ENCODE data around the gene ELOVL5.

The ELOVL5 gene

GRCh38 chr6:53268858-53269608, 79.7 kb downstream of the ELOVL5 start:
- DNase-seq (ENCODE audit: low spot score) = no peak

- DNase-seq (ENCODE audit: low spot score) = no peak
Observed at GRCh38 chr6:53266553-53267090, 82.1 kb downstream of the ELOVL5 start.

GRCh38 chr6:53264915-53265607, 83.7 kb downstream of the ELOVL5 start:
- DNase-seq (ENCODE audit: low spot score) = no peak

DNA sequence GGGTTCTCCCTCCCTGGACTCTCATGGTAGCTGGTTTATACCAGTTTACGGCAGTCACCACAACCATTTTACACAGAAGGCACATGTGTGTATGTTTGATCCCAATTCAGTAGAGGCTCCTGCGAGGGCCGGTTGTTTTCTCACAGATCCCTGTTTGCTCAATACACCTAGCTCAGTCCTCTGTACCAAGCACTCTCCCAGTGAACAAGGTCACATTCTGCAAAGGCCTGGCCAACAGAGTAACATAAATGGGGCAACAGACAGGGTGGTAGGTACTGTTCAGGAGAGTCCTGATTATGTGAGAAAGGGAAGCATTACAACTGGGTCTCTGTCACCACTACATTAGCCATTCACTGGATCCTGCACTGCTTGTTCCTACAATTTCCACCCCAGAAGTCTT, 84.4 kb downstream of the ELOVL5 start:
- DNase-seq (ENCODE audit: low spot score) = no peak

GRCh38 chr6:53263917-53264316, 84.8 kb downstream of the ELOVL5 start:
- DNase-seq (ENCODE audit: low spot score) = no peak

DNA sequence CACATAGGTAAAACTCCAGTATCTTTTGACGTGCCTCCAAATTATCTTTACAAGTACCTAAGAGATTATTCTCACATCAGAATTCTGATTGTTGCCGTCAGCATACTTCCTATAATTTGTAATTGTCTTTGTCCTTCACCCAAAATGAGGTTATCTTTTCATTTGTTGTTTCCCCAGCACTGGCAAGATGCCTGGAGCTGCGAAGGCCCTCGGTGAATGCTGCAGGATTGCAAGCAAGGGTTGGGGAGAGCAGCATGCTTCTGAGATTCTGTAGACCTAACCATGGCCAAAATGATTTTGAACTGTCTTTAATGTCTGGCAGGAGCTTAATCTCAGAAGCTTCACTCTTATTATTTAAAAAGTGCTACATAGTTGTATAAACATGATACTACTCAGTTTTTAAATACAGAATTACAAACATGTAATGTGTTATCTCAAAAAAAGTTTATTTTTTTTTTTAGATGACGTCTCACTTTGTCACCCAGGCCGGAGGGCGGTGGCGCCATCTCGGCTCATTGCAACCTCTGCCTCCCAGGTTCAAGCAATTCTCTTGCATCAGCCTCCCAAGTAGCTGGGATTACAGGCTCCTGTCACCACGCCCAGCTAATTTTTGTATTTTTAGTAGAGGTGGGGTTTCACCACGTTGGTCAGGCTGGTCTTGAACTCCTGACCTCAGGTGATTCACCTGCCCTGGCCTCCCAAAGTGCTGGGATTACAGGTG, 88.7 kb downstream of the ELOVL5 start:
- no peak for DNase-seq (ENCODE audit: low spot score)

GRCh38 chr6:53258774-53259155, 90.0 kb downstream of the ELOVL5 start:
- no peak for DNase-seq (ENCODE audit: low spot score)

GRCh38 chr6:53258076-53258773, 90.5 kb downstream of the ELOVL5 start:
- no peak for DNase-seq (ENCODE audit: low spot score)

- DNase-seq (ENCODE audit: low spot score) = no peak
Observed at GRCh38 chr6:53257533-53257932, 91.2 kb downstream of the ELOVL5 start.

DNA sequence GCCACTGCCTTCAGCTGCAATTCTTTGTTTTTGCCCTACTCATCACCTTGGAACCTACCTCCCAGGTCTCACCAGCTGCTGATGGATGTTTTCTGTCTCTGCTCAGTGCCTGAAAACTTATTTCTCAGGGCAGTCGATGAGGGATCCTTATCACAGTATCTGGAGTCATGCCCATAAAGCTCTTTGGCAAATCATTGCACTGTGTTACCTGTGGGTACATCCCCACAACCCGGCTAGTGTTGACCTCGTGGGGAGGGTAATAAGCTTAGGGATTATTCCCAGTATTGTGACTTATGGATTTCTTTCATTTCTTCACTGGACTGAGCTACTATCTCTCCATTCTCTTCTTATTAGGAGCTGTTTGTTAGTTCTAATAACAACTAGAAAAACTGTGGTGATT, 91.7 kb downstream of the ELOVL5 start:
- no peak for DNase-seq (ENCODE audit: low spot score)

DNA sequence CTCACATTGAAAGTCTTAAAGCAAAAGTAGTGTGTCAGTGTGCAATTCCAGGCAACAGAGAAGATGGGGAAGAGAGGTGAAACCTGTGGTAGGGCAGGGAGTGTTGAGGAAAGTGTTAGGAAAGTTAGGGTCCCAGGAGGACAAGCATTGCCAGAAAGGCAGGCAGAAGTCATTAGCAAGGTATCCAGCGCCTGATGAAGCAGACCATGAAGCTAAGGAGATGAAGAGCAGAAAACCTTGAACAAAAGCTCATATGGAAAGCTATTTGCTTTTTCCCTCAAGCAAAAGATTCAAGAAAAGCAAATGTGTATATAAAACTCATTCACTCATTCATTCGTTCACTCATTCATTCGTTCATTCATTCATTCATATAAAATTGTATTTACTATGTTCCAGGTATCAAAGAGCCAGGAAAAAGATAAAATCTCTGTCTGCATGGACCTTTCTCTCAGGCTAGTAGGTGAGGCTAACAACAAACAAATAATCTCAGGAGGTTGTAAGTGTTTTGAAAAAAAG, 96.5 kb downstream of the ELOVL5 start:
- no peak for DNase-seq (ENCODE audit: low spot score)

- no peak for DNase-seq (ENCODE audit: low spot score)
Observed at GRCh38 chr6:53251033-53251672, 97.6 kb downstream of the ELOVL5 start.

GRCh38 chr6:53250176-53251032, 98.3 kb downstream of the ELOVL5 start:
- no peak for DNase-seq (ENCODE audit: low spot score)

DNA sequence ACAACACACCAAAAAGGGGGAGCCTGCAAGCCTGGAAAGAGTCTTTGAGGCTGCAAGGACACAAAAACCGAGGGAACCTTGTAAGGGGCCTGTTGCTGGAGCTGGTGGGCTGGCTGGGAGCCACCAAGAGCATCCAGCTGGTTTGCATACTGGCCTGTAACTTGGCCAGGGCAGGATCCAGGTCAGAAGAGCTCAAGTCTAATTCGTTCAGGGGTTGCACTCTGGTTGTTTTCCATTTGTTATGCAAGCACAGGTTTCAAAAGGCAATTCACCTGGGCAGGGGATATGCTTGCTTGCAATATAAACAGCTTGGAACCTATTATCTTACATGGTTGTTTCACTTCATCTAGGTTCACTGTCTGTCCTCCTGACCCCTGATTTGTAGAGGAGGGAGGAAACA, 101.8 kb downstream of the ELOVL5 start:
- DNase-seq (ENCODE audit: low spot score) = no peak

GRCh38 chr6:53244958-53245357, 103.8 kb downstream of the ELOVL5 start:
- no peak for DNase-seq (ENCODE audit: low spot score)

DNA sequence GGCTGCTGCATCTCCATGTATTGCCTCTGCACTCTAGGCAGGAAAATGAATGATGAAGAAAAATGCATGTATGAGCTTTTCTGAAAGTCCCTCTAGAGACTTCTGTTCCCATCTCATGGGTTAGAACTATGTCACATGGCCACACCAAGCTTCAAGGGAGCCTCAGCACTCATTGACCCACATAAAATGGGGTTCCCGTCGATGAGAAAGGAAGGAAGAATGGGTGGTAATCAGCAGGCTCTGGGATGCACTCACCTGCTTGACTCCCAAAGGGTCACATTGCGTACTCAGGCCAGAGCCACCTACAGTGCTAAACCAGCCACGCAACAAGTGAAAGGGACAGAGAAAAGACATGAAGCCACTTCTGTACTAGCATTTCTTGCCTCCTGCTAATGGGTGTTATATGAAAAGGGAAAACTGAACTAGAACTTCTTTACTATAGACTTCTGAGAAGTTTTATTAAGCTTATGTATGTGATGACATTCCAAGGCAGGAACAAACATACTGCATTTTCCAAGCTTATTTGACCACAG, 104.3 kb downstream of the ELOVL5 start:
- DNase-seq (ENCODE audit: low spot score) = no peak

- DNase-seq (ENCODE audit: low spot score) = no peak
Observed at GRCh38 chr6:53241938-53242337, 106.8 kb downstream of the ELOVL5 start.

DNA sequence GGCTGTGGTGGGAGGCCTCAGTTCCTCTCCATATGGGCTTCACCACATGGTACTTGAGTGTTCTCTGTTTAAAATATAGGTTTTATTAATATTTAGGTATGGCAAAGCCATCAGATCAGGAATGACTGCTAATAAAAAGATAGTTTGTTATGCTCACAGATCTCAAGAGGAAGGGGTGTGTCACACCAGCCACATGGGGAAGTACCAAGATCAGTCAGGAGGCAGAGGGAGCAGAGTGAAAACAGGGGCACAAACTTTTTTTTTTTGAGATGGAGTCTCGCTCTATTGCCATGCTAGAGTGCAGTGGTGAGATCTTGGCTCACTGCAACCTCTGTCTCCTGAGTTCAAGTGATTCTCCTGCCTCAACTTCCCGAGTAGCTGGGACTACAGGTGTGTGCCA, 108.0 kb downstream of the ELOVL5 start:
- no peak for DNase-seq (ENCODE audit: low spot score)

GRCh38 chr6:53240139-53240538, 108.6 kb downstream of the ELOVL5 start:
- no peak for DNase-seq (ENCODE audit: low spot score)

GRCh38 chr6:53239526-53239925, 109.2 kb downstream of the ELOVL5 start:
- DNase-seq (ENCODE audit: low spot score) = no peak

Data from SW480 (cell line).